AG04449 (cell line): ENCODE data around the gene KCNJ6.

Source experiments
- CTCF ChIA-PET: fragments of 350-600 bp; formaldehyde crosslinking; extraction: SDS; loops from one replicate; lab custom pipeline; 2021; ENCODE audit warnings: antibody characterized with exemption; lab: Yijun Ruan, JAX
- POLR2A ChIA-PET: fragments of 400-600, 350-600 bp; formaldehyde crosslinking; extraction: SDS; loops from one replicate; lab custom pipeline; 2020; ENCODE audit warnings: antibody characterized with exemption, inconsistent platforms; lab: Yijun Ruan, JAX
- DNase-seq: peaks from one replicate; pipeline ENCODE4 v3.0.0-alpha.2; 2010; ENCODE audit warnings: low read depth, low spot score
- H3K4me3 ChIP-seq: 2 replicates; pipeline ENCODE4 v1.5.1; 2011; ENCODE audit warnings: low read depth, mild to moderate bottlenecking, control low read depth, low read length
- TF ChIP-seq, protein P1 (sequence below): IDR thresholded peaks from one replicate; pipeline ENCODE4 v1.5.1; 2011; ENCODE audit warnings: mild to moderate bottlenecking, moderate library complexity, low read length, control low read depth, inconsistent platforms; ENCODE audit not compliant: insufficient read depth; ENCODE audit errors: missing control alignments

The KCNJ6 gene

DNA sequence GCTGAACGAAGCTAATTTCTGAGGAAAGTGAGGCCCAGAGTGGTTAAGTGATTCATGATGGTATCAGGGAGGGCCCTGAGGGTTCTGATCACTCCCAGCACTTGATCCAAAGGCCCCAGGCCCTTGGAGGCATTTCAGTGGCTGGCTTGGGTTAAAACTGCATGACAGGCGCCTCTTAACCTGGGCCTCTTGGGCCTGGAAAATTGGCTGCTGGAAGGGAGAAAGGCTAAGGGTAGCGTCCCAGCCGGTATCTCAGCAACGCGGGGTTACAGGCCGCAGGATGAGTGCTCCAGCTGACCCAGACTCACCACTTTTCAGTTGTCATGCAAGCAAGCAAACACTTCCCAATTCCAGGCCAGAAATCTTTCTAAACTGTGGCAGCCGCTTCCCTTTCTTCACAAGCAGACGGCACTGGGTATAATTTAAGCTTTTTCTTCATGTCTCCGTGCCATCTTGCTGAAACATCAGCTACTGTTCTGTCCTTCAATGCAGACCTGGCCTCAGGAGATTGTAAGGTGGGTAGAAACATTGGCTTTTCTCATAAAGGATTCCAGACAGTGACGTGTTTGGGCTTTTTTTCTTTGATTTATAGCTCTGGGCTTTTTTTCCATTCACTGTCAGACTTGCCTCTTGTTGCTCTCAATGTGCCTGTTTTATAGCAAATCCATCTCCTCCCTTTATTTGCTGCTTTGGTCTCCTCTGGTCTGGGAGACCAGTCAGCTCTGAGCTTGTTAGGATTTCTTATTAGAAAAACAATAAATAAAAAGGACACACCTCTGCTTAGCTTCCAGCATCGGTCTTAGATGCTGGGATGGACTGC lies 229.1 kb downstream of the KCNJ6 start:
- ChIA-PET CTCF (interaction anchor here (1.2 to 3.8 kb wide), 5 partner anchors 12 to 24 kb away, joined by 3 to 25 read pairs (median 5); no protein-coding TSS in a partner anchor), POLR2A (no interaction called here)
- DNase-seq = no peak
- TF ChIP-seq, protein P1, sequence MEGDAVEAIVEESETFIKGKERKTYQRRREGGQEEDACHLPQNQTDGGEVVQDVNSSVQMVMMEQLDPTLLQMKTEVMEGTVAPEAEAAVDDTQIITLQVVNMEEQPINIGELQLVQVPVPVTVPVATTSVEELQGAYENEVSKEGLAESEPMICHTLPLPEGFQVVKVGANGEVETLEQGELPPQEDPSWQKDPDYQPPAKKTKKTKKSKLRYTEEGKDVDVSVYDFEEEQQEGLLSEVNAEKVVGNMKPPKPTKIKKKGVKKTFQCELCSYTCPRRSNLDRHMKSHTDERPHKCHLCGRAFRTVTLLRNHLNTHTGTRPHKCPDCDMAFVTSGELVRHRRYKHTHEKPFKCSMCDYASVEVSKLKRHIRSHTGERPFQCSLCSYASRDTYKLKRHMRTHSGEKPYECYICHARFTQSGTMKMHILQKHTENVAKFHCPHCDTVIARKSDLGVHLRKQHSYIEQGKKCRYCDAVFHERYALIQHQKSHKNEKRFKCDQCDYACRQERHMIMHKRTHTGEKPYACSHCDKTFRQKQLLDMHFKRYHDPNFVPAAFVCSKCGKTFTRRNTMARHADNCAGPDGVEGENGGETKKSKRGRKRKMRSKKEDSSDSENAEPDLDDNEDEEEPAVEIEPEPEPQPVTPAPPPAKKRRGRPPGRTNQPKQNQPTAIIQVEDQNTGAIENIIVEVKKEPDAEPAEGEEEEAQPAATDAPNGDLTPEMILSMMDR = no peak
- no peak overlapping the region for H3K4me3 ChIP-seq

DNA sequence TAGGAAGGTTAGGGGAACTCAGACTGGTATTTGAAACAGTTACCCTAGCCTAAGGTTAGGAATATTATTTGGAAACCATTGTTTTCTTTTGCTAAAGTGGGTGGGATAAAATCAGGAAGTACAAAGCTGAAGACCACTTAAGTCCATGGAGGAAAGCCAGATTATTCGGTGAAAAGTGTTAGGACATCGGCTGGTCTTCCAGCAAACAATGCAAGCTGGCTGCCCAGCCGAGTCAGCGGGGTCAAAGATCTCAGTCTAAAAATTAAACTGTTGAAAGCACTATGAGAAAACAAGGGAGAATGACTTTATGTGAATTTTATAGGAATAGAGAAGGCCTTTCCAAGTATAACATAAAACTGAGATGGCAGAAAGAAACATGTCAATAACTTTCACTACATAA lies 231.7 kb downstream of the KCNJ6 start:
- no peak for DNase-seq
- POLR2A ChIA-PET = no interaction called here
- CTCF ChIA-PET = no interaction called here
- H3K4me3 ChIP-seq = no peak overlapping the region
- TF ChIP-seq, protein P1 = no peak

DNA sequence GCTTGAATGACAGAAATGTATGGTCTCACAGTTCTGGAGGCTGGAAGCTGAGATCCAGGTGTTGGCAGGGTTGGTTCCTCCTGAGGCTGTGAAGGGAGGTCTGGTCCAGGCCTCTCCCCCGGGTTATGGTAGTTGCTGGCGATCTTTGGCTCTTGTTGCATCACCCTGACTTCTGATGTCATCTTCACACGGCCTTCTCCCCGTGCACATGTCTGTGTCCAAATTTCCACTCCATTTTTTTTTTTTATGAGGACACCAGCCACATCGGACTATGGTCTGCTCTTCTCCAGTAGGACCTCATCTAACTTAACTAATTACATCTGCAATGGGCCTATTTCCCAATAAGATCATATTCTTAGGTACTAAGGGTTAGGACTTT lies 232.2 kb downstream of the KCNJ6 start:
- TF ChIP-seq, protein P1 = no peak
- CTCF ChIA-PET = interaction anchor here (1.6 kb wide), 1 partner anchor 10 kb away, joined by 7 read pairs; no protein-coding TSS in a partner anchor
- no peak overlapping the region for H3K4me3 ChIP-seq
- no peak for DNase-seq
- POLR2A ChIA-PET = no interaction called here

DNA sequence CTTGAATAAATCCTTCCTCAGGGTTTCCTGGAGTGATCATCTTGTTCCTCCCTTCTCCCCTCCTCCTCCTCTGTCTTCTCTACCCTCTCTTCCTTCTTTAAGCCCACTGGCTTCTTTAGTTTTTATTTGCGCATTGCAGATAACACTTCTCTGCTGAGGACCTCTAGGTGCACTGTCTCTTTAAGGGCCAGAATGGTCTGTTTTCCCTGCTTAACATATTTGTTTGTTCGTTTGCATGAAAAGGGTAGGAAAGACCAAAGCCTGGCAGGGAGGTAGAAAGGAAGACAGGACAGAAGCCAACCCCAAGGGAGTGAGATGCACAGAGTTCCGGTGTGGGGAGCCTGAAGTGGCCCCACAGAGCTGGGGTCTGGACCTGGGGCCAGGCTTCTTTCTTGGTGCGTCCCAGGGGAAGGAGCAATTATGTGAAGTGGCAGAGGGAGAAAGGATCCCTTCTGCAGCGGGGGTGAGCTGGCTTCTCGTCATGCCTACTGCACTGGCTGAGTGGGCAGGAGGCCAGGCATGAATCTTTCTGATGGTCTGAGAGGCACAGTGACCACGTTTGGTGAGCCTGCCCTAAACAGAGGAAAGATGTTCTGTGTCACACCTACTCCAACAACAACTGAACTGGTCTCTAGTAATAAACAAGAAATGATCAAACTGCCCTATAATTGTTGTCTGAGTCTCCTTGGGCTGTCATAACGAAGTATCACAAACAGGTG lies 232.7 kb downstream of the KCNJ6 start:
- POLR2A ChIA-PET = no interaction called here
- CTCF ChIA-PET = interaction anchor here (0.9 to 3.0 kb wide), 5 partner anchors 9 to 673 kb away, joined by 3 to 10 read pairs (median 5); no protein-coding TSS in a partner anchor
- H3K4me3 ChIP-seq = no peak overlapping the region
- TF ChIP-seq, protein P1 = no peak
- no peak for DNase-seq

DNA sequence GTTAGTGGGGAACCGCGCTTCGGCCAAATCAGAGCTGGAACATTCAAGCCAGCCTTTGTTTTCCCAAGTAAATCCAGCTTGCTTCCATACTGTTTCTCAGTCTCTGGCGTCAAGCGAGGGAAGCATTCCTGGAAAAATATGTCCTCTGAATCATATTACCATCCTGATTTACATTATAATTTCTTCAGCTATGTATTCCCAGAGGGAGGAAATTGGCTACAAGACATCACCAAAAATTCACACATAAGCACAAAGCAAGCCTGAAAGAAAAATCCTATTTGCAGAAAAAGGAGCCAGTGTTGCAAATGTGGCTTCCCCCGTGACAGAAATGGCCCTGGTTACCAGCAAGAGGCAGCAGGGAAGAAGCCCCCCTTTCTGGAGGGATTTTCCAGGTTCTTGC lies 233.3 kb downstream of the KCNJ6 start:
- ChIA-PET CTCF (interaction anchor here (0.9 to 3.0 kb wide), 5 partner anchors 8 to 673 kb away, joined by 3 to 10 read pairs (median 5); no protein-coding TSS in a partner anchor), POLR2A (no interaction called here)
- DNase-seq = no peak
- TF ChIP-seq, protein P1 = no peak
- H3K4me3 ChIP-seq = no peak overlapping the region

DNA sequence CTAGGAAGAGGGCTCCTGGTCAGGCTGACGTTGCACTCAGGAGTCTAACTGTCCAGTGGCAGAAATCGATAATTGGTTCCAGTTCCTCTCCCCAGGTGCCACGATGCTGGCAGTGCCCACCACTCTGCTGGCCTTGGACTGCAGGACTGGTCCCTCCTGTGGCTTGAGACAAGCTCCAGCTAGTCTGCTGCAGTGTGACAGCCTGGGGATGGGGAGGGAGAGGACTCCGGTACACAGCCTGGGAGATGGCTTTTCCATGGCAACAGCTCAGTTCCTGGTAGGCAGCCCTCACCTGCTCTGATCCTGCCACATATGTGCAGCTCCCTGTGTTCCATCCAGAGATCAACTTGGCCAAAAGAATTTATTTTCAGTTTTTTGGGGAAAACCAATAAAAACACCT lies 239.3 kb downstream of the KCNJ6 start:
- CTCF ChIA-PET = interaction anchor here (0.9 to 6.4 kb wide), 5 partner anchors 10 to 451 kb away, joined by 3 to 52 read pairs (median 35); no protein-coding TSS in a partner anchor
- no peak for DNase-seq
- TF ChIP-seq, protein P1 = no peak
- POLR2A ChIA-PET = no interaction called here
- H3K4me3 ChIP-seq = no peak overlapping the region
